Measurements from ENCODE around the gene SCPEP1.
"Not testable (repeated sequence)": the region's sequence is repeated elsewhere in the genome, so short reads cannot be mapped to it uniquely, and the experiment has no call there.

Gene SCPEP1

GRCh38 chr17:56977673-56978395, at the start of gene SCPEP1:
TSS of gene SCPEP1 (plus strand) at chr17:56978131. CDS start at chr17:56978160, 29 bp downstream.
- DNase-seq = peak; percentile 51

DNA sequence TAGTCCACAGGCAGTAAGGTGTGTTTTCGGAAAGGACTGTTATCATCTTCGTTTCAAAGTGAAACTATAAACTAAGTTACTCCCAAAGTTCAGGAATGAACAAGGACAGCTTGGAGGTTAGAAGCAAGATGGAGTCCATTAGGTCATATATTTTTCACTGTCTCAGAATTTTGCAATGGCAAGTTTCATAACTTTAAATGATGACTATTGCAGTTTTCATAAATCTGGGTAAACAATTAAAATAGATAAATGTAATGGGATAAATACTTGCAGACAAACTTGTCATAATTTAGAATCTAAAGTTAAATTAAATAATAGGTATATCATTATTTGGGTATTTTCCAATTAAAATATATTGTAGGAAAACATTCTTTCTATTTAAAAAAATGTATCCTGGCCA, 49.3 kb upstream of the SCPEP1 start:
- DNase-seq = no peak

DNA sequence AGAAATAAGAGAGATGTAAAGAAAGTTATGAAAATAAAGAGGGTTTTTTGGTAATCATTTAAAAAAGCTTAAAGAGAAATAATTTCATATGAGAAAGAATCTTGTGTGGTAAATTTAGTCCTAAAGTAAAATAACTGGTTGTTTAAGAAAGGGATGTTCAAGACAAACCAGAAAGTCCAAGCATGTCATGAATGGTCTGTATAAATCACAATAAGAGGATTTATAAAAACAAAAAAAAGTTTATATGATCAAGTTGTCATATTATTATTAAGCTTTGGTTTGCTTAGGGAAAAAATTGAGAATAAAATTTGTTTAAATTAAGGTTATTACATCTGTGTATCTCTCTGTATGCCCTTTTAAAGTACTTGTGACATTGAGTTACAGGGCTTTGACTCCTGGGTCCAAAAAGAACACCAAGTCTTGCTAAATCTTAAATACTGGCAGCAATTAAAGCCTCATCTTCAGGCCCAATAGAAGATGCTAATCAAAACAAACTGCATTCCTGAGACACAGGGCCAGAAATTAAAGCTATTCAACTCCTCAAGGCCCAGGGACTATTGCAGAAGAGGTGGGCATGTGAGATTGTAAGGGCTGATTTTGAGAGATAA, 48.5 kb upstream of the SCPEP1 start:
- no peak for DNase-seq

DNA sequence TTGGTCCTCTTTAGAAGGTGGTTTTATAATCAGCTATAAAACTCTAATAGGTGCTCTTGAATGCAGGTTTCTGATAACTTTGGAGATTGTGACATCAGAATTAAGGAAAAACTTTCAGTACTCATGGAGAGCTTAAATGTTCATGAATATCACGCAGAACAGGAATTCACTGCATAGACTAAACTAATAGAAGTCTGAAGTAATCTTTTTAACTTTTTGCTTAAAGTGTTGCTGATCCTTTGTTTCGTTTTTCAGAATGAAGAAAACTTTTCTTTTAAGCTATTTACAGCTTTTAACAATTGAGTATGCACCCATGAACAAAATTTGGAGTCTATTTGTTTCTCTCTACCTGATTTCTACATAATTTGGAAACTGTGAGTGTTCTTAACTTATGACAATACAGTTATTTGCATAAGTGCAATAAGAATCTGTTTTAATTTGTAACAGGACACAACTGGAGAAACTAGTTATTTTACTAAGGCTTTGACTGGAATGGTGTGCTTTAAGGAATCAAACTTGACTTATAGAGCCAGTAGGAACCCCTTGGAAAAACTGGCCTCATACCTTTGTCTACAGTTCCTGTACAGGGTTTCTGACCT, 47.1 kb upstream of the SCPEP1 start:
- DNase-seq = no peak

DNA sequence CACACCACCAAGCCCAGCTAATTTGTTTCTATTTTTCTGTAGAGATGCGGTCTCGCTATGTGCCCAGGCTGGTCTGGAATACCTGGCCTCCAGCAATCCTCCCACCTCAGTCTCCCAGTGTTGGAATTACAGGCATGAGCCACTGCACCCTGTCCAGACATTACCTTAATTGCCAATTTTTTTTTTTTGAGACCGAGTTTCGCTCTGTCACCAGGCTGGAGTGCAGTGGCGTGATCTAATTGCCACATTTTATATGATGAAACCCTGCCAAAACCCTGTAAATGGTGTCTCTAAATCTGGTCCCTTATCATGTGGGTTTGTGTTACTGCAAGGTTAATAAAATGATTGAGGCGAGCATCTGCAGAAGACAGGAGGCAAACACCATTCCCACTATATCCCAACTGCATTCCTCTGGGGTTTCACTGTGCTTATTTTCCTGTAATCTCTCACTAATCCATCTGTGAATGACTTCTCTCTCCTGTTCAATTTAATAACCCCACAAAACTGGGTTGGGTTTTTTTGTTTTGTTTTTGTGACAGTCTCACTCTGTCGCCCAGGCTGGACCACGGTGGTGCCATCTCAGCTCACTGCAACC, 44.7 kb upstream of the SCPEP1 start:
- DNase-seq = no peak

DNA sequence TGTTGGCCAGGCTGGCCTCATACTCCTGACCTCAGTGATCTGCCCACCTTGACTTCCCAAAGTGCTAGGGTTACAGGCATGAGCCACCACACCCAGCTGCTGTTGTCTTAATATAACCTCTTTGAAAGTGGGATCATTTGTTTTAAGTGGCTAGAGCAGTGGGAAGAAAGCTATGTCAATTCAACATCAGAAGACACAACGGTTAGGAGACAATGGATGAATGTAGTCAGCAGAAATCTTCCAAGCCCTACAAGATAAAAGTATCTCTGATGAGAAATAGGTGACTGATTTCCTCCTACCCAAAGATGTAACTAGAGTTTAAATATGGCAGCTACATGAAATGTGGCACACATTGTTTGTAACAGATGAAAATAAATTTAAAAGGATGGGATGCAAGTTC, 44.1 kb upstream of the SCPEP1 start:
- no peak for DNase-seq

GRCh38 chr17:56934280-56934679, 43.7 kb upstream of the SCPEP1 start:
- DNase-seq = no peak

- DNase-seq = no peak
Observed at GRCh38 chr17:56935461-56935860, 42.5 kb upstream of the SCPEP1 start.

- no peak for DNase-seq
Observed at GRCh38 chr17:56936697-56937322, 41.1 kb upstream of the SCPEP1 start.

DNA sequence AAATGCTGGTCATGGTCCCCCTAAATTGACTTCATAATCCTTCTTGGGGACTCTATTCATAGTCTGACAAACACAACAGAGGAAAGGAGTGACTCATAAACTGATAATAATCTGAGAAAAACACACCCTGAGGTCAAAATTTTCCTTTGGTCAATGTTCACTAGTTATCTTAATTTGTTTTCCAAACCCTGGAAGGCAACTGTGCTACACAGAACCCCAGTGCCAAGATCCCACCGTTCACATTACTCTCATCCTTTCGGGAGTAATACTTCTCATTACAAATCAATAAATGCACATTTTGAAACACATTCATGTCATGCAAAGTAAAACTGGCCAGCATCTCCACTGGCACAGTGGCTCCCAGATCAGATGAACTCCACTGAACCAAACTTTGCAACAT, 40.2 kb upstream of the SCPEP1 start:
- DNase-seq = no peak

GRCh38 chr17:56938206-56938605, 39.7 kb upstream of the SCPEP1 start:
- not testable (repeated sequence) for DNase-seq

- DNase-seq = peak; percentile 16
Observed at GRCh38 chr17:56939869-56940484, 38.0 kb upstream of the SCPEP1 start.

GRCh38 chr17:56943505-56944125, 34.3 kb upstream of the SCPEP1 start:
- DNase-seq = no peak

GRCh38 chr17:56945938-56946505, 31.9 kb upstream of the SCPEP1 start:
- DNase-seq = no peak

- no peak for DNase-seq
Observed at GRCh38 chr17:56947741-56948140, 30.2 kb upstream of the SCPEP1 start.

- DNase-seq = no peak
Observed at GRCh38 chr17:56948491-56948890, 29.4 kb upstream of the SCPEP1 start.

DNA sequence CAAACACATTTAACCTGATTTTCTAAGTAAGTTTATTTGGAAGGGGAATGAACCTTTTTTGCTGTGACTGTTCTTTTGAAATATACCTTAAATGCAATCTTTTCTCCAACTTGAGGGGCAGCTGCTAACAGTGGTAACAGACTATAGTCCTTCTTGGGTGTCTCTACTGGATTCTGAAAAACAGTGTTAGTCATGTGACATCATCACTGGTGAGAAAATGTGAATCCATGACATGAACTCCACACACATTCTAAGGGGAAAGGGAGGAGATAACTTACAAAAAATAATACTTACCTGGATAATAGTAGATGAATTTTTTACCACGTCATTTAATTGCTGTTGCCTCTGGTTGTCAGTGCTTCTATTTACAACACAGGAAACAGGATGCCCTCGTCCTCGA, 28.3 kb upstream of the SCPEP1 start:
- no peak for DNase-seq

- no peak for DNase-seq
Observed at GRCh38 chr17:56956992-56957391, 20.9 kb upstream of the SCPEP1 start.

DNA sequence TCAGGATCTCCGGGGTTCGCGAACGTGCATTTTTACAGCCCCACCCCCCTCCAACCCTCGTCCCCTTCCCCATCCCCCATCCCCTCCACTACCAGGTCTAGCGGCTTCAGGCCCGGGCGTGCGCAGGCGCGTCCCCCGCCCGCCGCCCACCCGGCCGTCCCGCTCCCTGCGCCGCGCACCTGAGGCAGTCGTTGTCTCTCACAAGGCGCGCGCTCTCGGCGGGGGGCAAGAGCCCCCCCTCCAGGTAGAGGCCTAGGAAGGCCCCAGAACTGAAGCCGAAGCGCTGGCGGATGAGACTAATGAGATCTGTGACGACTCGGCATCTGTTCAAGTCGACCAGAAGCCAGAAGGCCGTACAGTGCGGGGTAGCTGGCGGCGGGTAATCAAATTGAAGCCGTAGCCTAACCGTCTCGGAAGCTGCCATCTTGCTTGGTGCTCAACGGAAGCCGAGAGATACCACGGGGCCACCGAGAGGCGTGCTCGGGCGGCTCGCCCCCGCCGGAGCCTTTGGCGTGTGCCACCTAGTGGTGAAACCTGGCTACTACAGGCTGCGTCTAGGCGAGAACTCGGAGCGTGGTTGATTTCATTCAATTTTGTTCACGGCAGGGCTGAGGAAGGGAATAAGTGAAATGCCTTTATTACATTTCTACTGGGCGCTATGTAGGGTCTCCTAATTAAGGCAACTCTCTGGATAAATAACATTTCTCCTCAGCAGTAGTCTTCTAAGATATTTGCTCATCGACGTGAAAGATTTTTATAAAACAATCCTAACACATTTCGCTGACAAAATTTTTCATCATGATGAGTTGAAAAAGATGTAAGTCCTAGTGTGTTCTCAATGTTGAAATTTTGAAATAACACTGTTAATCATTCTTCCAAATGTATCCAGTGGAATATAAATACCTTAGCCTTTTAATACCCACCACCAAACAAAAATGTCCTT, 17.1 kb upstream of the SCPEP1 start, which contains the start of gene COIL:
COIL (minus strand) TSS at position 455 of the 943 bp plus-strand sequence; CDS start at position 424, 31 bp downstream.
- peak; percentile 85 for DNase-seq

DNA sequence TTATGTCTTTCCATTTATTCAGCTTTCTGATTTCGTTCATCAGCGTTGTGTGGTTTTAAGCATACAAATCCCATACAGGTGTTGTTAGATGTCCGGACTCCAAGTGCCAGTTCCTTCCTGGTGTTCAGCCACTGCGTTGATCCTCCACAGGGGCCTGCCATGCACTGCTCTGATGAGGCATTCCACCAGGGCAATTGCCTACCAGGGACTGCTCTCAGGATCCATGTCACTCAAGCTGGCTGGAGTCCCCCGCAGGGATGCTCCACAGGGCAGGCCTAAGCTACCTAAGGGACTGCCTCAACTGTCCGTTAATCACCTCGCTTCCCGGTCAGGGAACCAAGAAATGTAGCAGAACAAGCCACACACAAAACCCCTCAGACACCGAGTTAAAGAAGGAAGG, 12.7 kb upstream of the SCPEP1 start:
- not testable (repeated sequence) for DNase-seq

DNA sequence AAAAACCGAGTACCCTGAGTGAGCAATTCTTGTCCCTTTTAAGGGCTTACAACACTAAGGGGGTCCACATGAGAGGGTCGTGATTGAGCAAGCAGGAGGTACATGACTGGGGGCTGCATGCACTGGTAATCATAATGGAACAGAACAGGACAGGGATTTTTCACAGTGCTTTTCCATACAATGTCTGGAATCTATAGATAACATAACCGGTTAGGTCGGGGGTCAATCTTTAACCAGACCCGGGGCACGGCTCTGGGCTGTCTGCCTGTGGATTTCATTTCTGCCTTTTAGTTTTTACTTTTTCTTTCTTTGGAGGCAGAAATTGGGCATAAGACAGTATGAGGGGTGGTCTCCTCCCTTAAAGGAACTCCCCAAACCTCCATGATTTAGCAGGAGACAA, 12.2 kb upstream of the SCPEP1 start:
- not testable (repeated sequence) for DNase-seq
